Type B pancreatic cell (in vitro differentiated cells): ENCODE results near the gene CDX1. TPM values are rescaled to one million over a fixed set of nuclear protein-coding genes. Genes with fewer than 3 reads are reported as not detected.
A peak's percentile ranks its signal among the peaks of the same experiment; 100 is the strongest.

Experiments
- DNase-seq: peaks from one replicate; pipeline ENCODE4 v3.0.0; 2021; ENCODE audit warnings: mixed read lengths; ENCODE audit not compliant: unreplicated experiment; ENCODE audit errors: extremely low spot score
- H3K27ac Mint-ChIP-seq: 2 replicates; pipeline ENCODE4 v1.8.0; 2021; ENCODE audit warnings: mild to moderate bottlenecking, mixed read lengths
- H3K27me3 Mint-ChIP-seq: 2 replicates; pipeline ENCODE4 v1.8.0; 2021; ENCODE audit warnings: mixed read lengths
- H3K36me3 Mint-ChIP-seq: 2 replicates; pipeline ENCODE4 v1.8.0; 2021; ENCODE audit warnings: mixed read lengths
- H3K4me1 Mint-ChIP-seq: one replicate; pipeline ENCODE4 v1.8.0; 2021; ENCODE audit warnings: mixed read lengths; ENCODE audit not compliant: unreplicated experiment
- H3K4me3 Mint-ChIP-seq: 2 replicates; pipeline ENCODE4 v1.8.0; 2021; ENCODE audit warnings: mild to moderate bottlenecking, mixed read lengths
- H3K9me3 Mint-ChIP-seq: 2 replicates; pipeline ENCODE4 v1.8.0; 2021; ENCODE audit warnings: mixed read lengths
- CTCF ChIP-seq: fragments of 200-600 bp; sonication (generic); conservative IDR thresholded peaks from 2 replicates; pipeline ENCODE4 v1.5.0; 2021; ENCODE audit warnings: antibody characterized with exemption, mild to moderate bottlenecking
- total RNA-seq: library from RNA; stranded (reverse); gene quantifications from 2 replicates; pipeline ENCODE4 v1.2.1, GENCODE V29; 2021; ENCODE audit warnings: low replicate concordance

CDX1 gene
- total RNA-seq, 1 donor from 2014 or later: 5.0 TPM

DNA sequence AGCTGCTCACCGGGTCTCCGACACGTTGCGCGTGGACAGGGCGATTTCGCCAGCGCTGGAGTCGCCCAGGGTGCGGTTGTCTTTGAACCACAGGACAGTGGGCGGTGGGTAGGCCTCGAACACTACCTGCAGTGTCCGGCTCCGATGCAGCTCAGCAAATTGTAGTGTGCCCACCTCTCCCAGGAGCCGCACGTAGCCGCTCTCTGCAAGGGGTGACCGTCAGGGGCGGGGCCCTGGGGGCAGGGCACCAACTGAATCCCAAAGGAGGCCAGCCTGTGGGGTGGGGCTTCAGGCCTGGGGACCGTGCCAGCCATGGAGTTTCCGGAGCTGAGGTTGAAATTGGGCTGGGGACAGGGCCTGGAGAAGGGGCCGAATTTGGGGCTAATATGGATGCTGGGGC is 33.8 kb upstream of the CDX1 start:
- H3K27me3 Mint-ChIP-seq: peaks cover 16% of the 10 kb centered on the region
- no peak for TF ChIP-seq CTCF
- H3K36me3 Mint-ChIP-seq: peaks cover 3% of the 10 kb centered on the region
- peak overlapping the region; percentile 70 for H3K27ac Mint-ChIP-seq
- no peaks in the 10 kb centered on the region for H3K9me3 Mint-ChIP-seq
- no peak for DNase-seq
- H3K4me1 Mint-ChIP-seq: peaks cover 40% of the 10 kb centered on the region
- no peak overlapping the region for H3K4me3 Mint-ChIP-seq

DNA sequence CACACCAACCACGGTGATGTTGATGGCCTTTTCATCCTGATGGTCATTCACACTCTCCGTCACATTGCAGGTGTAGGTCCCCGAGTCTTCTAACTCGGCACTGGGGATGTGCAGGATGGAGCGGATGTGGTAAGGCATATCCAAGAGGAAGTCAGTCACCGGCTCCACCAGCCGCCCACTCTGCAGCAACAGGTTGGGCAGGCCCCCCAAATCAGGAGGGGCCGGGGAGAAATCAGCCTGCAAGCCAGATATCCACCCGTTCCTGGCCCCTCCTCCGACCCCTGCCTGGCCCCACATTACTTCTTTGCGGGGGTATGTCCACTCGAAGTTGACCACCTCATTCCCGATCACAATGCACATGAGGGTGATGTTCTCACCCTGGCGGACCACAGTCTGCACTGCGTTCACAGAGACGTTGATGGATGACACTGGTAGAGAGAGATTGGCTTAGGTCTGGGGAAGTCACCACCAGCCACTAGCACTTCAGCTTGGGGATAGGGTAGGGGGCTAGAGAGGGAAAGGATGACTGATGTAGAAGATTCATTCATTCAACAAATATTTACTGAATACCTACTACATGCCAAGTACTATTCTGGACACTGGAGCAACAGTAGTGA is 32.9 kb upstream of the CDX1 start:
- Mint-ChIP-seq H3K9me3 (no peaks in the 10 kb centered on the region), H3K27ac (no peak overlapping the region), H3K4me3 (no peak overlapping the region), H3K36me3 (peaks cover 3% of the 10 kb centered on the region), H3K27me3 (peaks cover 12% of the 10 kb centered on the region), H3K4me1 (peaks cover 48% of the 10 kb centered on the region)
- no peak for DNase-seq
- TF ChIP-seq CTCF: no peak

GRCh38 chr5:150134198-150134588 is 32.4 kb upstream of the CDX1 start:
- no peaks in the 10 kb centered on the region for H3K9me3 Mint-ChIP-seq
- no peak for DNase-seq
- no peak for TF ChIP-seq CTCF
- H3K36me3 Mint-ChIP-seq: peaks cover 3% of the 10 kb centered on the region
- H3K4me3 Mint-ChIP-seq: no peak overlapping the region
- peaks cover 53% of the 10 kb centered on the region for H3K4me1 Mint-ChIP-seq
- H3K27ac Mint-ChIP-seq: no peak overlapping the region
- peaks cover 10% of the 10 kb centered on the region for H3K27me3 Mint-ChIP-seq

DNA sequence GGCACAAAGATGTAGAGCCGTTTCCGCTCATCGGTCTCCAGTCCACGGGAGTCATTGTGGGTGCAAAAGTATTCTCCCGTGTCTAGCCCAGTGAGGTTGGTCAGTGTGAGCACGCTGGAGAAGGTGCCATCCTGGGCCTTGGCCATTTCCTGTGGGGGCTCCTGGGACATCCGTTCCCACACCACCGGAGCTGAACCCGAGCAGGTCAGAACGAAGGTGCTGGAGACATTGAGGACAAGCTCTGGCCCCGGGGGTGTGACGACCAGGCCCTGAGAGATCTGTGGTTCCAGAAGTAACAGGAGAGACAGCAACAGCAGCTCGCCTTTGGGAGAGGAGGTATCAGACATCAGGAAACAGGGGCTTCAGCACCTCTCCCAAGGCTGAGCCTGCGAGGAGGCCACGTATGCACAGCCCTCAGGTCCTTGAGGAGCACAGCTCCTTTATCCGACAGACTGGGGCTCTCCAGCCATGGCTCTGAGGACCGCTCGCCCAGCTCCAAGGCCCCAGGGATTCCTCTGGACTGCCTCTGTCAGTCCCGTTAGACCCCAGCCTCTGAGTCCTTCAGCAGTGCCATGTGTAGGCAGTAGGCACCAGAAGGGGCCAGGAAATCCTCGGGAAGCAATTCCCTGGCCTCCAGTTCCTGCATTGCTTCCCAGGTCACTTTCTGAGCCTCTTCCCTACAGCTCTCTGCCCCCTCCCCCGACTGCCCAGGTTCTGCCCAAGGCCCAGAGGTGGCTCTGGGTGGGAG is 30.8 kb upstream of the CDX1 start:
- no peak for TF ChIP-seq CTCF
- no peak overlapping the region for H3K27ac Mint-ChIP-seq
- DNase-seq: no peak
- H3K9me3 Mint-ChIP-seq: no peaks in the 10 kb centered on the region
- peaks cover 57% of the 10 kb centered on the region for H3K4me1 Mint-ChIP-seq
- H3K27me3 Mint-ChIP-seq: peaks cover 6% of the 10 kb centered on the region
- peaks cover 3% of the 10 kb centered on the region for H3K36me3 Mint-ChIP-seq
- H3K4me3 Mint-ChIP-seq: no peak overlapping the region

DNA sequence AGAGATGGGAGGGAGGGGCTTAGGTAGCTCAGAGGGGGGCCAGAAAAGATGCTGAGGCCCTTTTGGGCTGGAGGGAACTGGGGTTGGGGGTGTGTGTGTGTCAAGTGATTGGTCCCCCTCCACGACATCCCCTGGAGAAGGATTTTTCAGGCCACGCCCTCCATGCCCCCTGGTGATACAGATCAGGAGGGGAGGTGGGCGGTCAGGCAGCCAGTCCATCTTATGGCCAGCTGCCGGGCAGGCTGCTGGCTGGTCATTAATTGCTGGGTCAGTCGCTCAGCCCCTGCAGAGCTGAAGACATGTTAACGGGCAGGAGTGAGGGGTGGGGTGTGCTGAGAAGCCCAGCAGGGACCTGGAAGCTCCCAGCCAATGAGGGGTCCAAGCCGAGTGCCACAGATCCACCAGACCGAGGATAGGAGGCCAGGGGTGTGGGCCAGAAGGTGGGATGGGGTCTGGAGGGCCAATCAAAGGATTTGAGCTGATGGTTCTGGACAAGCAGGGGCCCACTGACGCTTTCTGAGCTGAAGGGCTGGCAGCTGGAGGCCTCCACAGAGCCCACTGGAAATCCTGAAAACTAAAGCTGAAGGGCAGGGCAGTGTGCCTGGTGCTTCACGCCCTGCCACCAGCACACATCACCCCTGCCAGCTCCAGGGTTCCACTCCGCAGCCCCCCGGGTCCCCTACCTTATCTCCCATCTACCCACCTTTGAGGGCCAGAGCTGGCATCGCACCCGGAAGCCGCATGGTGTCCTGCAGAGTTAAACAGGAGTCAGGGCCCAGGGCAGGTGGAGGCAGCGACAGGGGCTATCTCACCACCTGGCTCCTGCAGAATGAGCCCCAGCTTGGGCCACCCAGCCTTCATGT is 30.0 kb upstream of the CDX1 start:
- H3K36me3 Mint-ChIP-seq: peaks cover 3% of the 10 kb centered on the region
- DNase-seq: no peak
- no peak overlapping the region for H3K27ac Mint-ChIP-seq
- peaks cover 6% of the 10 kb centered on the region for H3K27me3 Mint-ChIP-seq
- no peaks in the 10 kb centered on the region for H3K9me3 Mint-ChIP-seq
- H3K4me1 Mint-ChIP-seq: peaks cover 59% of the 10 kb centered on the region
- H3K4me3 Mint-ChIP-seq: no peak overlapping the region
- no peak for TF ChIP-seq CTCF
